Ectodermal cell (in vitro differentiated cells): ENCODE measurements around the gene HIPK4.

Experiments
- H3K27ac ChIP-seq: 2 replicates; pipeline ENCODE4 v1.7.0; 2013; ENCODE audit warnings: mild to moderate bottlenecking, low read depth, low read length; ENCODE audit not compliant: insufficient read depth, poor library complexity, severe bottlenecking
- H3K27me3 ChIP-seq: 2 replicates; pipeline ENCODE4 v1.7.0; 2013; ENCODE audit warnings: mild to moderate bottlenecking, low read length; ENCODE audit not compliant: insufficient read depth, control insufficient read depth, poor library complexity, severe bottlenecking
- H3K36me3 ChIP-seq: one replicate; pipeline ENCODE4 v1.7.0; 2013; ENCODE audit warnings: low read length; ENCODE audit not compliant: control insufficient read depth, insufficient read depth
- H3K4me1 ChIP-seq: one replicate; pipeline ENCODE4 v1.7.0; 2013; ENCODE audit warnings: low read length; ENCODE audit not compliant: control insufficient read depth, insufficient read depth
- H3K4me3 ChIP-seq: 2 replicates; pipeline ENCODE4 v1.7.0; 2013; ENCODE audit warnings: low read depth, low read length, control low read depth; ENCODE audit not compliant: insufficient read depth
- H3K9me3 ChIP-seq: 2 replicates; pipeline ENCODE4 v1.7.0; 2013; ENCODE audit warnings: mild to moderate bottlenecking, low read length, moderate library complexity; ENCODE audit not compliant: control insufficient read depth
- WGBS, 2 experiments: methylation state at CpG; one replicate each; pipeline ENCODE4 v1.1.7; 2013; ENCODE audit warnings: missing lambda C conversion rate in 2 of 2; 5-methylcytosine and 5-hydroxymethylcytosine counted together

Gene HIPK4

DNA sequence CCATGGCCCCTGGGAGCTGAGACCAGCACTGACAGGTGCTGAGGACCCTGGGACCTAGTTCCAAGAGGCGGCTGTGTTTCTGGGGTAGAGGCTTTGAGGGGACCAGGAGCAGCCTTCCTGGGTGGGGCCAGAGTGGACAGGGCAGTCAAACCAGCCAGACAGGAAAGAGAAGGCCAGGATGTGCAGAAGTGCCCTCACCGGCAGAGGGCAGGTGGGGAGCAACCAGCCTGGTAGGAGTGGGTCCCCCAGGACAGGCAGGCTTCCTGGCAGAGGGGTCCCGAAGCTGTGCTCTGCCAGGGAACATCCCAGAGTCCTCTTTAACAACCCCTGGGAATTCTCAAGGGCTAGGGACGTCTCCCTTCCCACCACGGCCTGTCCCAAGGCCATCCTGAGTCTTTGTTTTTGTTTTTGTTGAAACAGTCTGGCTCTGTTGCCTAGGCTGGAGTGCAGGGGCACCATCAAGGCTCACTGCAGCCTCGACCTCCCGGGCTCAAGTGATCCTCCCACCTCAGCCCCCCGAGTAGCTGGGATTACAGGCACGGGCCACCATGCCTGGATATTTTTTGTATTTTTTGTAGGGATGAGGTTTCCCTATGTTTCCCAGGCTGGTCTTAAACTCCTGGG lies 3.0 kb upstream of the HIPK4 start:
- Histone ChIP-seq H3K4me3 (no peak overlapping the region), H3K4me1 (no peaks in the 10 kb centered on the region), H3K9me3 (no peaks in the 10 kb centered on the region), H3K36me3 (no peaks in the 10 kb centered on the region), H3K27ac (no peak overlapping the region), H3K27me3 (no peaks in the 10 kb centered on the region)
- 84 to 85% methylated on average over 9 of the region's 9 CpGs for WGBS, 2 experiments

DNA sequence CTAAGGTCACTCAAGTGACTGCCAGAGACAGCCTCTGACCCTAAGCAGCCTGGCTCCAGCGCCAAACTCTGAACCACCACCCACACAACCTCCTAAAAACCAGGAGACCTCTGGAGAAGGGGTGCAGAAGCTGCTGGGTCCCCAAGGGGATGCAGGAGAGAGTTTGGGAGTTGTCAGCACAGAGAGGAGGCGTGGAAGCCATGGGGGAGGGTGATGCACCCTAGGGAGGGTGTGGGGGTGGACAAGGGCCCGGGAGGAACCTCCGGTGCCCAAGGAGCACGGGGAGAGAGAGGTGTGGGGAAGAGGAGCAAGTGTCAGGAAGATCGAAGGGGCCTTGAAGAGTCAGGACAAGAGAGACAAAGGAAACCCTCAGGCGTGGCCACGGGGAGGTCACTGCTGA lies 2.1 kb upstream of the HIPK4 start:
- Histone ChIP-seq H3K9me3 (no peaks in the 10 kb centered on the region), H3K36me3 (no peaks in the 10 kb centered on the region), H3K4me3 (no peak overlapping the region), H3K27ac (no peak overlapping the region), H3K4me1 (no peaks in the 10 kb centered on the region), H3K27me3 (no peaks in the 10 kb centered on the region)
- WGBS, 2 experiments = 85 to 88% methylated on average over 7 to 8 of the region's 8 CpGs

DNA sequence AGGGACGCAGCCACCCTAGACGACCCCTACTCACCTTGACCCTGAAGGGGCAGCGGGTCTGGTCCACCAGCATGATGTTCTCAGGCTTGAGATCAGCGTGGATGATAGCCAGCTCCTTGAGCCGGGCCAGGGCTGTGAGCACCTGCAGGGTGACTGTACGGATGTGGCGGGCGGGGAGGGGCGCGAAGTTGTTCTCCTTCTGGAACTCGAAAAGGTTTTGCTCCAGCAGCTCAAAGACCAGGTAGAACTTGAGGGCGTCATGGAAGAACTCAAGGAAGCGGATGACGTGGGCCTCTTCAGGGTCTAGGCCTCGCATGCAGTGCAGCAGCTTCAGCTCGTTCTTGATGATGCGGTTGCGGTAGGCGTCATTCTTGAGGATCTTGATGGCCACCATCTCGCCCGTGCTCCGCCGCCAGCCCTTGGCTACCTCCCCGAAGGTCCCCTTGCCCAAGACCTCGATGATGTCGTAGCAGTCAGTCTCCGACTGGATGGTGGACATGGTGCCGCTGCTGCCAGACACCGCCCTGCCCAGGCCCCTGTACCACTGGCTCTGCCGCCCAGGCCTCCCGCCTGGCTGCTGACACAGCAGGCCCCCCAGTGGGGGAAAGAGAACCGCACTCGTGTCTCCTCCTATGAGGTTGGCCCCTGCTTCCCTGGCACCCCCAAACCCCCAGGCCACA lies 437 bp downstream of the HIPK4 start:
- 93 to 95% methylated on average over 33 of the region's 33 CpGs for WGBS, 2 experiments
- H3K4me3 ChIP-seq = no peak overlapping the region

DNA sequence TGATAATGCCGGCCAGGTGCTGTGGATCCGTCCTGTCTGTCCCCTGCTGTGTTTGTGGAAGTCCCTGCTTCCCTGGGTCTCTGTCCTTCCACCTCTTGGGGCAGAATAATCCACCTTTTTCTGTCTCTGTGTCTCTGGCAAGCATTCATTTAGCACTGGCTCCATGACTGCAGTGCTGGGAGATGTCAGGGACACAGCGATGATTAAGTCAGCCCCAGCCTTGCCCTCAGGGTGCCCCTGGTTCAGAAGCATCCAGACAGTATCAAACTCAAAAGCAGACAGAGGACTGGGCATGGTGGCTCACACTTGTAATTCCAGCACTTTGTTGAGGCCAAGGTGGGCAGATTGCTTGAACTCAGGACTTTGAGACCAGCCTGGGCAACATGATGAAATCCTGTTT lies 1.5 kb downstream of the HIPK4 start:
- Histone ChIP-seq H3K4me1 (no peaks in the 10 kb centered on the region), H3K4me3 (no peak overlapping the region), H3K27ac (no peak overlapping the region), H3K27me3 (no peaks in the 10 kb centered on the region), H3K9me3 (no peaks in the 10 kb centered on the region), H3K36me3 (no peaks in the 10 kb centered on the region)
- 81 to 84% methylated on average over 3 of the region's 3 CpGs for whole genome bisulfite sequencing, 2 experiments

More for the DNA sequence above, 437 bp downstream of the HIPK4 start:
- no peaks in the 10 kb centered on the region for H3K36me3 ChIP-seq
- no peaks in the 10 kb centered on the region for H3K4me1 ChIP-seq
- no peak overlapping the region for H3K27ac ChIP-seq
- H3K9me3 ChIP-seq = no peaks in the 10 kb centered on the region
- H3K27me3 ChIP-seq = no peaks in the 10 kb centered on the region

DNA sequence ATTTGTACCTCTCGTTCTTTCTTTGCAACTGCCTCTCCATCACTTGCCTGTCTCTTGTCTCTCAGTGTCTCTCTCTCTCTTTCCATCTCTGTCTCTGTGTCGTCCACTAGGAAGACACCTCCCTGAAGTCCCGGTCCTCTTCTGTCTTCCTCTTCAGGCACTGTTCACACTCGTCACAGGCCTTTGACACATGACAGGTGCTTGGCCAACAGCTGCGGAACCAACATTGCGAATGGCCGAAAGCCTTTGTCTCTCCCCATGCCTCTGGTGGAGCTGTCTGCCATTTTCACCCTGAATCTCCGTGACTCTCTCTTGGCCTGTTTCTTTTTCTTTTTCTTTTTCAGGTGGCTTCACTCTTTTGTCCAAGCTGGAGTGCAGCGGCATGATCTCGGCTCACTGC lies 2.8 kb downstream of the HIPK4 start:
- Histone ChIP-seq H3K4me1 (no peaks in the 10 kb centered on the region), H3K36me3 (no peaks in the 10 kb centered on the region), H3K9me3 (no peaks in the 10 kb centered on the region), H3K27ac (no peak overlapping the region), H3K27me3 (no peaks in the 10 kb centered on the region), H3K4me3 (no peak overlapping the region)
- 91 to 92% methylated on average over 10 of the region's 10 CpGs for WGBS, 2 experiments

DNA sequence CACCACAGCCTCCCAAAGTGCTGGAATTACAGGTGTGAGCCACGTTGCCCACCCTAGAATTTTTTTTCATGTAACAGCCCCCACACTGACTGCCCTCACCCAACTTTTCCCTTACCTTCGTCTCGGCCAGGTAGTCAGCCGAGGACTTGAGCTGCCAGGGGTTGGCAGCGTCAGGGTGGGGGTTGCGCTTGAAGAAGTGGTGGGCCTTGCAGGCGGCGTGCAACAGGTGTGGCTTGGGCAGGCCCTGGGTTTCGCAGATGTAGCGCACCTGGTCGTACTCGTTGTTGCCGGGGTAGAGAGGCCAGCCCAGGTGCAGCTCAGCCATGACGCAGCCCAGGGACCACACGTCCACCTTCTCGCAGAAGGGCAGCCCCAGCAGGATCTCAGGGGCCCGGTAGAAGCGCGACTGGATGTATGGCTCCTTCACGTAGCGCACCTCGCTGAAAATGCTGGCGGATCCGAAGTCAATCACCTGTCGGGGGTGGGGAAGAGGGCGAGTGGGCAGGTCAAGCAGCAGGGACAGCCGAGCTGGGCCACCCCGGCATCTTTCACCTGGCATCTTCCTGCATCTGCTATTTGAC lies 6.2 kb downstream of the HIPK4 start:
- no peak overlapping the region for H3K27ac ChIP-seq
- H3K4me3 ChIP-seq = no peak overlapping the region
- H3K4me1 ChIP-seq = no peaks in the 10 kb centered on the region
- no peaks in the 10 kb centered on the region for H3K9me3 ChIP-seq
- WGBS, 2 experiments = 92% methylated on average over 28 of the region's 28 CpGs
- no peaks in the 10 kb centered on the region for H3K27me3 ChIP-seq
- no peaks in the 10 kb centered on the region for H3K36me3 ChIP-seq

DNA sequence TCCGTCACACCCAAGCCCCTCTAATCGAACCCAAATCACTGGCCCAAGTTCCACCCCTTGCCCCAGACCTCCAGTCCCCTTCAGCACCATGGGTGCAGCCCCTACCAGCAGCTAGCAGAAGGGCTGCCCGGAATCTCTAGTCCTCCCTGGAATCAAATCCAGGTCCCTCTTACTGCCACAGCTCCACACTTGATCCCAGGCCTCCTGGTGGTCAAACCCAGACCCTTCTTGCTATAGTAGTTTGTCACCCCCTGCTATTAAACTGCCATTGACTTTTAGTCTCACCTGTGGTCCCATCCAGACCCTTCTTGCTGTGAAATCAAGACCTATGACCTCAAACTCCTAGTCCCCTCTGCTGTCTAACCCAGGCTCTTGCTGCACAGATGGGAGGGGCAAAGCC lies 8.7 kb downstream of the HIPK4 start:
- Histone ChIP-seq H3K27me3 (no peaks in the 10 kb centered on the region), H3K9me3 (no peaks in the 10 kb centered on the region), H3K4me1 (no peaks in the 10 kb centered on the region), H3K36me3 (peaks cover 11% of the 10 kb centered on the region), H3K4me3 (no peak overlapping the region), H3K27ac (no peak overlapping the region)
- WGBS, 2 experiments = 89 to 92% methylated on average over 3 of the region's 3 CpGs

DNA sequence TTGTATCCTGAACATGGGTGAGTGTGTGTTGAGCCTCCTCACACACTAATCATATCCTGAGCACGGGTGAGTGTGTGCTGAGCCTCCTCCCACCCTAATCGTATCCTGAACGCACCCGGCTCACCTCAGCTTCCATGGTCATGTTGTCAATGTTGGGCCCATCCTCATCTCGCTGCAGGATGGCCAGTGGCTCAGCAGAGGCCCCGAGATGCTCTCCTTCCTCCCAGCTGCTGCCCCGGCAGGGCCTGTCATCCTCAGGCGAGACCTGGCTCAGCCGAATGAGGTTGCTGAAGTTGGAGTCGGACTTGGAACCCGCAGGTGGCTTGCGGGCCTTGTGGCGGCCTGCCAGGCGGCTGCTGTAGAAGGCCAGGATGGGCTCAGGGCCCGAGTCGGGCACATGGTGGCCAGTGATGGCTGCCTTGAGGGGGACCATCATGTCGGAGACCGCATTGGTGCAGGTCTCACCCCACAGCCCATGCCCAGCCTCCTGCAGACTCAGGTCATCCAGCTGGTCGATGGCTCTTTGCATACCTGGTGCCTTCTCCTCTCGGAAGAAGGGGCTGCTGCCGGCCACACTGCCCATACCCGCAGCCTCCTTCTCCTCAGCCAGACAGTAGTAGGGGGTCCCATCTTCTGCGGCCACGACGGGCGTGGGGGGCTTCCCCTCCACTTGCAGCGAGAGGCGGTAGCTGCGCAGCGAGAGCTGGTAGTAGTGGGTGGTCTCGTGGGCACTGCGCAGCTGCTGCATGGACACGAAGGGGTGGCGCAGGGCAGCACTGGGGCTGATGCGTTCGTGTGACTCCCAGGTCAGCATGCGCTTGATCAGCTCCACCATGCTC lies 9.6 kb downstream of the HIPK4 start:
- no peak overlapping the region for H3K4me3 ChIP-seq
- 94 to 96% methylated on average over 37 of the region's 37 CpGs for WGBS, 2 experiments

DNA sequence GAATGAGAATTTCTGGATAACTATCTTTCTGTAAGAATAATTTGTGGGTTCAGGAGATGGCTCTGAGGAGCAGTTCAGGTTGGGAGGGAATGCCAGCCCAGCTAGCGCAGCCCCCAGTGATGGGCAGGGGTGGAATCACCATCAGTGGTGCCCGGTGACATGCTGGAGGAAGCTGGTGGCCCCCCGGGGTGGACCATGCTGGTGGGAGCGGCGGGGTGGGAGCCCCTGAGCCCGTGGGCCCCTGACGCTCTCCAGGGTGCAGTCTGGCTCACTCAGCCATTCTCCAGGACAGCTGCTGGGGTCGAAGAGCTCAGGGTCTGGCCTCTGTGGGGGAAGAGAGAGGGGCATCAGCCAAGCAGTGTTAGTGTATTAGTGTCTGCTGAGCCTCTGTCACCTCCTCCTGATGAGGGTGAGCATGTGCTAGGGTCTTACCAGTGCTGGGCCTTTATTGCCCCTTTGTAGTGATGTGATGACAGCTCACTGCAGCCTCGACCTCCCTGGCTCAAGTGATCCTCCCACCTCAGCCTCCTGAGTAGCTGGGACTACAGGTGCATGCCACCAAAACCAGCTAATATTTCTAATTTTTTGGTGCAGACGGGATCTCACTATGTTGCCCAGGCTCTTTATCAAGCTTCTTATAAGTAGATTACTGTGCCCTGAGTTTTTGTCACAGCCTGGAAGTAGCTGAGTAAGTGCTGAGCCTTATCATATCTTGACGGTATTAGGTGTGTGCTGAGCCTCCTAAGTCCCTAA lies 10.4 kb downstream of the HIPK4 start:
- no peaks in the 10 kb centered on the region for H3K4me1 ChIP-seq
- peaks cover 13% of the 10 kb centered on the region for H3K36me3 ChIP-seq
- no peak overlapping the region for H3K4me3 ChIP-seq
- H3K9me3 ChIP-seq = no peaks in the 10 kb centered on the region
- no peaks in the 10 kb centered on the region for H3K27me3 ChIP-seq
- no peak overlapping the region for H3K27ac ChIP-seq
- 94% methylated on average over 11 of the region's 11 CpGs for WGBS, 2 experiments

More for the DNA sequence above, 9.6 kb downstream of the HIPK4 start:
- Histone ChIP-seq H3K36me3 (peaks cover 11% of the 10 kb centered on the region), H3K27ac (no peak overlapping the region), H3K27me3 (no peaks in the 10 kb centered on the region), H3K9me3 (no peaks in the 10 kb centered on the region), H3K4me1 (no peaks in the 10 kb centered on the region)
